Ishikawa (cell line): ENCODE measurements around the gene SP3.

ENCODE experiments used
- CEBPB ChIP-seq: IDR thresholded peaks from 2 replicates; pipeline ENCODE4 v1.6.1; 2012
- CREB1 ChIP-seq: IDR thresholded peaks from 2 replicates; pipeline ENCODE4 v1.6.1; 2012; ENCODE audit warnings: low read depth
- EGR1 ChIP-seq: IDR thresholded peaks from 2 replicates; pipeline ENCODE4 v1.6.1; 2012
- EP300 ChIP-seq: IDR thresholded peaks from 2 replicates; pipeline ENCODE4 v1.6.1; 2012; ENCODE audit warnings: borderline replicate concordance
- FOXM1 ChIP-seq: IDR thresholded peaks from 2 replicates; pipeline ENCODE4 v1.6.1; 2012; ENCODE audit warnings: low read depth, borderline replicate concordance
- MAX ChIP-seq: IDR thresholded peaks from 2 replicates; pipeline ENCODE4 v1.6.1; 2012
- NFIC ChIP-seq: IDR thresholded peaks from 2 replicates; pipeline ENCODE4 v1.6.1; 2012
- RAD21 ChIP-seq: IDR thresholded peaks from 2 replicates; pipeline ENCODE4 v1.6.1; 2012; ENCODE audit warnings: low read depth
- TAF1 ChIP-seq: IDR thresholded peaks from 2 replicates; pipeline ENCODE4 v1.6.1; 2012; ENCODE audit warnings: low read depth, mild to moderate bottlenecking
- TCF12 ChIP-seq: IDR thresholded peaks from 2 replicates; pipeline ENCODE4 v1.6.1; 2012; ENCODE audit warnings: low read depth
- TEAD4 ChIP-seq: IDR thresholded peaks from 2 replicates; pipeline ENCODE4 v1.6.1; 2012
- YY1 ChIP-seq: IDR thresholded peaks from 2 replicates; pipeline ENCODE4 v1.6.1; 2012; ENCODE audit warnings: low read depth
- ZBTB7A ChIP-seq: IDR thresholded peaks from 2 replicates; pipeline ENCODE4 v1.6.1; 2012; ENCODE audit warnings: low read depth
- TF ChIP-seq, protein P1 (sequence below): IDR thresholded peaks from 2 replicates; pipeline ENCODE4 v1.6.1; 2012; ENCODE audit warnings: low read depth, mild to moderate bottlenecking
- TF ChIP-seq, protein P2 (sequence below): IDR thresholded peaks from 2 replicates; pipeline ENCODE4 v1.6.1; 2012

The SP3 gene

GRCh38 chr2:173993459-173993858 is 28.3 kb upstream of the SP3 start:
- no peak for TF ChIP-seq CEBPB
- TF ChIP-seq TAF1: no peak
- TF ChIP-seq FOXM1: no peak
- TF ChIP-seq MAX: no peak
- no peak for TF ChIP-seq ZBTB7A
- no peak for TF ChIP-seq NFIC
- TF ChIP-seq CREB1: no peak
- TF ChIP-seq, protein P1, sequence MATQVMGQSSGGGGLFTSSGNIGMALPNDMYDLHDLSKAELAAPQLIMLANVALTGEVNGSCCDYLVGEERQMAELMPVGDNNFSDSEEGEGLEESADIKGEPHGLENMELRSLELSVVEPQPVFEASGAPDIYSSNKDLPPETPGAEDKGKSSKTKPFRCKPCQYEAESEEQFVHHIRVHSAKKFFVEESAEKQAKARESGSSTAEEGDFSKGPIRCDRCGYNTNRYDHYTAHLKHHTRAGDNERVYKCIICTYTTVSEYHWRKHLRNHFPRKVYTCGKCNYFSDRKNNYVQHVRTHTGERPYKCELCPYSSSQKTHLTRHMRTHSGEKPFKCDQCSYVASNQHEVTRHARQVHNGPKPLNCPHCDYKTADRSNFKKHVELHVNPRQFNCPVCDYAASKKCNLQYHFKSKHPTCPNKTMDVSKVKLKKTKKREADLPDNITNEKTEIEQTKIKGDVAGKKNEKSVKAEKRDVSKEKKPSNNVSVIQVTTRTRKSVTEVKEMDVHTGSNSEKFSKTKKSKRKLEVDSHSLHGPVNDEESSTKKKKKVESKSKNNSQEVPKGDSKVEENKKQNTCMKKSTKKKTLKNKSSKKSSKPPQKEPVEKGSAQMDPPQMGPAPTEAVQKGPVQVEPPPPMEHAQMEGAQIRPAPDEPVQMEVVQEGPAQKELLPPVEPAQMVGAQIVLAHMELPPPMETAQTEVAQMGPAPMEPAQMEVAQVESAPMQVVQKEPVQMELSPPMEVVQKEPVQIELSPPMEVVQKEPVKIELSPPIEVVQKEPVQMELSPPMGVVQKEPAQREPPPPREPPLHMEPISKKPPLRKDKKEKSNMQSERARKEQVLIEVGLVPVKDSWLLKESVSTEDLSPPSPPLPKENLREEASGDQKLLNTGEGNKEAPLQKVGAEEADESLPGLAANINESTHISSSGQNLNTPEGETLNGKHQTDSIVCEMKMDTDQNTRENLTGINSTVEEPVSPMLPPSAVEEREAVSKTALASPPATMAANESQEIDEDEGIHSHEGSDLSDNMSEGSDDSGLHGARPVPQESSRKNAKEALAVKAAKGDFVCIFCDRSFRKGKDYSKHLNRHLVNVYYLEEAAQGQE: no peak
- TF ChIP-seq RAD21: no peak
- no peak for TF ChIP-seq YY1
- no peak for TF ChIP-seq TCF12
- TF ChIP-seq TEAD4: no peak
- no peak for TF ChIP-seq EGR1
- TF ChIP-seq, protein P2, sequence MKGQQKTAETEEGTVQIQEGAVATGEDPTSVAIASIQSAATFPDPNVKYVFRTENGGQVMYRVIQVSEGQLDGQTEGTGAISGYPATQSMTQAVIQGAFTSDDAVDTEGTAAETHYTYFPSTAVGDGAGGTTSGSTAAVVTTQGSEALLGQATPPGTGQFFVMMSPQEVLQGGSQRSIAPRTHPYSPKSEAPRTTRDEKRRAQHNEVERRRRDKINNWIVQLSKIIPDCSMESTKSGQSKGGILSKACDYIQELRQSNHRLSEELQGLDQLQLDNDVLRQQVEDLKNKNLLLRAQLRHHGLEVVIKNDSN: no peak

GRCh38 chr2:173991856-173992588 is 26.8 kb upstream of the SP3 start:
- TF ChIP-seq EGR1 (no peak), MAX (no peak), FOXM1 (no peak), TAF1 (no peak), TEAD4 (no peak), EP300 (no peak), RAD21 (no peak), TCF12 (no peak), CEBPB (no peak), CREB1 (no peak), YY1 (no peak), ZBTB7A (no peak), NFIC (no peak)
- TF ChIP-seq, protein P1: no peak
- TF ChIP-seq, protein P2: no peak

DNA sequence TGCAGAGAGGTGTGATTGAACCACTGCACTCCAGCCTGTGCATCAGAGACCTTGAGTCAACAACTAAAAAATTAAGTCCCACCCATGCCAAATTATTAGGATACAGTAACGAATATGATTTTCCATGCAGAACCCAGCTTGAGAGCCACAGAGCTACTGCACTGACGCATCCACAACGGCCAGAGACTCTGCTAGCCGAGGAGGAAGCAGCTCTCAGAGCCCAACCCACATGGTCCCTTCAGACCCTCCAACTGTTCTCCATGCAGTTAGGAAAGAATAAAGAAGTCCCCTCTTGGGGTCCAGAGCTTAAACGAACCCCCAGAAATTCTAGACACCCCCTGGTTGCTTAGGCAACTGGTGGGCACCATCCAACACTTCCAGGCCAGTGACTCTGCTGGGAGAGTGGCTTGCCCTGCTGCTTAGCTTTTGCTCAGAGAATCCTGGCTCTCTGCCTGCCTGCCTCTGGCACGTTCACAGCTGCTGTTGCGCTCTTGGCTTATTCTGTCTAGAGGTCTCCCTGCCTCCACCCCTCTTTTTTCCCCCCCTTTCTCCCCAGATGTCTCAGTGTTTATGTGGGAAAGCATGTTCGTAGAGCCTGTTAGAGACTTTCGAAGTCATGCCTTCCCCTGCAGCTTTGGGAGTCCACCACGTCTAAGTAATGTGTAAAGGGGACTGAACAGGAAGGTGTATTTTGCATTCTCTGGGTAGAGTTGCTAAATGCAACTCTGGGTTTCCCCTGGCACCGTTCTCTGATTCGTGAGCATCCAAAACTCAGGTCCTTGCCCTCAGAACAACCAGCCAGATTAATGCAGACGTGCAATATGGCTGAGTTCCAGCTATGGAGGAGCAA is 26.0 kb upstream of the SP3 start:
- TF ChIP-seq RAD21 (no peak), NFIC (no peak), YY1 (no peak), CREB1 (no peak), CEBPB (no peak)

GRCh38 chr2:173990245-173990644 is 25.1 kb upstream of the SP3 start:
- TF ChIP-seq CEBPB: no peak
- no peak for TF ChIP-seq RAD21

DNA sequence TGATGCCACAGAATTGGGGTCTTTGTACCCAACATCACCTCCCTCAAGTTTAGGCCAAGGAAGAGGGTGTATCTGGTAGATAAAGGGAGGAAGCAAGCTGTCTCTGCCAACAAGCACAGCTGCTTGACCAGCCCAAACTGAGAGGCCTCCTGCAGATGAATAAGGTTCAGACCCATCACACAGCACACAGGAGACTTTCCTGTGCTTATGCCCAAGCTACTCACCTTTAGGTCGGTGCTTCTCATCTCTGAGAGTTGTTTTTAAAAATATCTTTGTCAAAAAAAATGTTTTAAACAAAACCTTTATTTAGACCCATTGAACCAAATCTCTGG is 24.7 kb upstream of the SP3 start:
- no peak for TF ChIP-seq MAX
- no peak for TF ChIP-seq EP300
- TF ChIP-seq, protein P1: no peak
- TF ChIP-seq TEAD4: no peak
- no peak for TF ChIP-seq YY1
- no peak for TF ChIP-seq FOXM1
- TF ChIP-seq, protein P2: no peak
- no peak for TF ChIP-seq TAF1
- no peak for TF ChIP-seq RAD21
- no peak for TF ChIP-seq ZBTB7A
- no peak for TF ChIP-seq NFIC
- TF ChIP-seq CREB1: no peak
- TF ChIP-seq TCF12: no peak
- TF ChIP-seq CEBPB: no peak
- TF ChIP-seq EGR1: no peak
